IPS-11a (cell line): ENCODE results near the gene CNNM4.

Experiments used
- H3K4me3 ChIP-seq: one replicate; pipeline ENCODE4 v1.5.1; 2013; ENCODE audit warnings: low read depth, low read length, control low read depth

Gene CNNM4

DNA sequence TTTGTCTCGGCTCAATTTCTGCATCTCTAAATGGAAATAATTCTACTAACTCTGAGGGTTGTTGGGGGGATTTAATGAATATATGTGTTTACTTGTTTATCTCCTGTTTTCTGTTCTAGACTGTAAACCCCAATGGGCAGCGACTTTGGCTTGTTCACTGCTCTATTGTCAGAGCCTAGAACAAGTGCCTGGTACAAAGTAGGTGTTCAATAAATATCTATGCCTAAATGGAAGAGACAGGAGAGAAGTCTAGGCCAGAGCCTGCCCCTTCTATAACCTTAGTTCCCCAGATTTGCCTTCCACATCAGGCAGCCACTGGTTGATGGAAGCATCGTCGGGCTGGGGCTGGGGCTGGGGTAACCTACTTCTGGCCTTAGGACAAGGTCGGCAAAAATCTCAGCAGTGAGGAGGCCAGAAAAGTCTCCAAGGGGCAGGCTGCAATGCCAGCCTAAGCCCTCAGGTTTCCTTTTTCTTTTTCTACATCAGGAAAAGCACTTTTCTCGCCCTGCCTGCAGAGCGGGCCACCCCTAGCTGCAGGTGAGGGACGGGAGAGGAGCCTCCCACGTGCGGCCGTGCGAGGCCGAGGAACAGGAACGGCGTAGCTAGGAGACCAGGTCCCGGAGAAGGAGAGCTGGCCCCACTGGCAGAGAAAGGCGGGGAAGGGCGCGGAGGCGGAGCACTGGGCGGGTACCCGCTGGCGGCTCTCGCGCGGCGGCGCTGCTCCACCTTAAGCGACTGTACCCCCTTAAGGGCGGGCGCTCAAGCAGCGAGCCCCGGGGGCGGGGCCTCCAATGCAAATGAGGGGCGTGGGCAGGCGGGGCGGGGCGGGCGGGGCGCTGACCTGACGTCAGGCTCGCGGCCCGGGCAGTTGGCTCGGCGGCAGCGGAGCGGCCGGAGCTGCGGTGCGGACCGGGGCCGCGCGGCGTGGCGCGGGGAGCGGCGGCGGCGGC lies at the start of gene CNNM4:
Gene CNNM4 (plus strand): TSS at position 867 of the 950 bp plus-strand sequence. CDS start 98 bp downstream, outside the sequence.
- peak within 1 kb of the TSS; percentile 50 for H3K4me3 ChIP-seq

DNA sequence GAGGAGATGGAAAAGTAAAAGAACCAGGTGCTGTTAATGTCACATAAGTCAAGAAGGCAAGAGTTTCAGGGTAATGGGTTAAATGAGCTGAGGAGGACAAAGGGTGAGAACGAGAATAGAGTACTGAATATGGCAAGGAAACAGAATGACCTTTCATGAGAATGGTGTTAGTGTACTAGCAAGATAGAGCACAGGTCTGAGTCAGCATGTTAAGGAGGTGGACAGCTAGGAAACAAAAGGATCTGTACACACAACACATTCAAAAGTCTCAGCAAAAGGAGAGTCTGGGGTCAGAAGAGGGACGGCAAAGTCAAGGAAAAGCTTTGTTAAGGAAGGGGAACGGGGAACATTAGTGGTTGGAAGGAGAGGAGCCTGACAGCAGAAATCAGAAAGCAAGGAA lies 49.7 kb upstream of the CNNM4 start:
- H3K4me3 ChIP-seq: no peak overlapping the region

DNA sequence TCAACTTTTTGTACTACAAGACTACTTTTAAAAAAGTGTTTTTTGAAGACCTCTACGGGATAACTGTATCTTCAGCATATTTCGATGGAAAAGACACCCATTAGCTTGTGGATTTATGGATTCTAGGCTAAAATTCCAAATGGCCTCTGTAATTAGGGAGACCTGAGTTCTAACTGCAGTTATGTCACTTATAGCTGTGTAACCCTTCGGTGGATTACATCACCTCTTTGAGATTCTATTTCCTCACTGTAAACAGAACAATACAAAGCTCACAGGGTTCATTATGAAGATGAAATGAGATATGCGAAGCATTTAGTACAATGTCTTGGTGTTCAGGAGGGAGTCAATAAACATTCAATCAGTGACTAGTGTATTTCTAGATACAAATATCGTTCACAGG lies 45.0 kb upstream of the CNNM4 start:
- H3K4me3 ChIP-seq: no peak overlapping the region

DNA sequence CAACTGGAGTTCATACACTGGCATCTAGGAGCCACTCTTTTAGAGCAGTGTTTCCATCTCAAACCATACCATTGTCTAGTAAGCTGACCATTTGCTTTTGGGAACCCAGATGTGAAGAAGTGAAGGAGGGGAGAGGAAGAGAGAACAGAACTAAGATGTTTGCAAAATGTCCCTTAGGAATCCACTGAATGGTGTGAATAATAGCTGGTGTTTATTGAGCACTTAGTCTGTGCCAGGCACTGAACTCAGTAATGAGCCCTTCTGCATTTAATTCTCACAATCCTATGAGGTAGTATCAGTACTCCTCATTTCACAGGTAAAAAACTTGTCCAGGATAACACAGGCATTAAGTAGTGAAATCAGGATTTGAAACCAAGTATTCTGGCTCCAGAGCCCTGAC lies 44.3 kb upstream of the CNNM4 start:
- H3K4me3 ChIP-seq: no peak overlapping the region

DNA sequence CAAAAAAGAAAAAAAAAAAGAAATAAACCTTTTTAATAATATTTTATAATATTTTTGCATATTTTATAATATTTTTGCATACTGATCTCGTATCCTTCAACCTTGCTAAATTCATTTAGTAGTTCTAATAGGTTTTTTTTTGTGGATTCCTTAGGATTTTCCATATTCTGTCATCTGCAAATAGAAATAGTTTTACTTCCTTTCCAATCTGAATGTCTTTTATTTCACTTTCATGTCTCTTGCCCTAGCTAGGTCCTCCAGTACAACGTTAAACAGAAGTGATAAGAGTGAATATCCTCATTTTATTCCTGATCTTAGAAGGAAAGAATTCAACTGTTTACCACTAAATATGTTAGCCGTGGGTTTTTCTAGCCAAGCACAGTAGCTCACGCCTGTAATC lies 34.6 kb upstream of the CNNM4 start:
- H3K4me3 ChIP-seq: no peak overlapping the region

DNA sequence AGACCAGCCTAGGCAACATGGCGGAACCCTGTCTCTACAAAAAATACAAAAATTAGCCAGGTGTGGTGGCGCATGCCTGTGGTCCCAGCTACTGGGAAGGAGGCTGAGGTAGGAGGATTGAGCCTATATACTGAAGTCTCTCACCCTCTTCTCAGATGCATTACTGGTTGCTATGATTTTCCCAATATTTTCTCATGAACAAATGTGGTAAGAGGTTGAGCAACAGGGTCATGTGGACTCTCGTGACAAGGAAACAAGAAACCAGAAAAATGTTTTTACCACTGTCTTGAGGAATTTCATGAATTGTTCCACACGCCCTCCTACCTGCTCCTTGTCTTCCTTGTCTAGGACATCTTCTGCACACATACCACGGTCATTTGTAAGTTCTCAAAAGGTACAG lies 33.3 kb upstream of the CNNM4 start:
- no peak overlapping the region for H3K4me3 ChIP-seq

DNA sequence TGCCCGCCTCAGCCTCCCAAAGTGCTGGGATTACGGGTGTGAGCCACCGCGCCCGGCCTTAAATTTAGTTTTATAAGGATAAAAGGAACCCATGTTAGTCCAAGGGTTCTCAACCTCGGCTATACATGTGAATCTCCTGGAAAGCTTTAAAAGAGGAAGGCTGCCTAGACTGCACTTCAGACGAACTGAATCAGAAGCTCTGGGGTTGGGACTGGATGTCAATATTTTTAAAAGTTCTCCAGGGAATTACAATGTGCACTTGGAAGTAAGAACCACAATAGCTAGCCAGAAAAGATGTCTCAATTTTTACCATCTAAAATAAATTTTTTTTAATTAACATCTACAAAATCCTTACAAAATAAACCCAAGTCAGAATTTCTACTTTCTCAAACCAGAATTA lies 31.0 kb upstream of the CNNM4 start:
- H3K4me3 ChIP-seq: no peak overlapping the region

DNA sequence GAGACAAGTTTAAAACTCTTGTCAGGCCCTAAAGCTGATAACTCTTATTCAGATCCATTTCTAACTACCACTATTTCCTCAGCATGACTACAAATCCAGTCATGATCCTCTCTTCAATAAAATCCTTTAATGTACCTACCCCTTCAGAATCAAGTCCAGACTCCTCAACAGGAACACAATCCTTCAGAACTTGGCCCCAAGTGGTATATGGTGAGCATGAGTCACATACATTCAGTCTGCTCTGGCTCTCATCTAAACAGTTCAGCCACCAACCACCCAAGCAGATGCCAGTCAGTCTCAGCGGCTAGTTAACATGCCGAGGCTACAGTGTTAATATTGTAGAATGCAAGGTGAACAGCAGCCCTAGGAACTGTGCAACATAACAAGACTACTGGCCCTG lies 30.5 kb upstream of the CNNM4 start:
- H3K4me3 ChIP-seq: no peak overlapping the region

DNA sequence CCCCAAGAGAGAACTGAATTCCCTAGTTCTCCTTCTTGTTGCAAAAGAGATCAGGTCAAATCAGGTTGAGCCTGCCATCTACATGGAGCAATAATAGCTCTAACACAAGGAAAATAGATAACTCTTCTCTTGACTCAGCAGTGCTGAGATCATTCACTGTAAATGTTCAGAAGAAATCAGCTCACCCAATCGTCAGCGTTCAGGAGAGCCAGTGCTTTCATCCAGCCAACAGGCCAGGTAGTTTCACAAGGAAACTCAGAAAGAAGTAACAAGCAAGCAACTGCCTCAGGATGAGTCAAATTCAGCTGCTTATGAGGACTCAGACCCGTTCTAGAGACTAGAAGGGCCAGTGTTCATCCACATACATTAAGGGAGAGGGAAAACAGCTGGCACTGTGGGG lies 26.8 kb upstream of the CNNM4 start:
- no peak overlapping the region for H3K4me3 ChIP-seq

DNA sequence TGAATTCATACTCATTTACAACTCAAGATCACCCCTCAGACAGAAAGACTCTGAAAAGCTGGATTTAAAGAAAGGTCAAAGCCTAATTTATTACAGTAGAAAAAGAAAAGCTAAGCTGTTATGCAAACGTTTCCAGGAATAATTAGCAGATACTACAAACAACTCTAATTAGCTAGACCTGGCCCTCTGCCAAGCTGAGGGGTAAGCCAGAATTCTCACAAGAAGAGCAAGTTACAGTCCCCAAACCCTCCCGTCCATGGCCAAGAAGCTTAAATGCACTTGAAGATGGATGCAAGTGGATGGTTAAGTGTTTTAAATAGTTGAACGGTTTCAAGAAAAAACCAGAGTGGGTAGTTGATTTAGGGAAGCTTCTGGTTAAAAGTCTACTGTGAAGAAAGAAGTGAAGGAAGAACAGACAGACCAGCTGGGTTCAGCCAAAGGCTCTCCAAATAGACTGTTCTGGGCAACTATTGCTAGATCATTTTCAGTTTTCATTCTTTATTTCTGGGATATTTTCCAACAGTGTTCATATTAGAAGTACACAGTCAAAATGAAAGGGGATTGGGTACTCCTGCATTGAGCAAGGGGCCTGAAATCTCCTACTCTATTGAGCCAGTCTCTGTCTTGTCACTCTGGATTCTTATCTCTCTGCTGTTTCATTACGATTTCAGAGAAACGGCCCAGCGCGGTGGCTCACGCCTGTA lies 25.7 kb upstream of the CNNM4 start:
- no peak overlapping the region for H3K4me3 ChIP-seq

DNA sequence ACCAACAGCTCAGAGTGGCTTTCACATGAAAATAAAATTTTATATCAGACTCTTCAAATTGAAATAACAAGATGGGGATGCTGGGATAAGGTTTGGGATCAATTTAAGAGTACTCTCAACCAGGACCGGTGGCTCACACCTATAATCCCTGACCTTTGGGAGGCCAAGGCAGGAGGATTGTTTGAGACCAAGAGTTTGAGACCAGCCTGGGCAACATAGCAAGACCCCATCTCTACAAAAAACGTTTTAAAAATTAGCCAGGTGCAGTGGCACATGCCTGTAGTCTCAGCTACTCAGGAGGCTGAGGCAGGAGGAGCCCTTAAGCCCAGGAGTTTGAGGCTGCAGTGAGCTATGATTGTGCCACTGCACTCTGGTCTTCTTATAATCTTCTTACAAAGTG lies 23.5 kb upstream of the CNNM4 start:
- H3K4me3 ChIP-seq: no peak overlapping the region

DNA sequence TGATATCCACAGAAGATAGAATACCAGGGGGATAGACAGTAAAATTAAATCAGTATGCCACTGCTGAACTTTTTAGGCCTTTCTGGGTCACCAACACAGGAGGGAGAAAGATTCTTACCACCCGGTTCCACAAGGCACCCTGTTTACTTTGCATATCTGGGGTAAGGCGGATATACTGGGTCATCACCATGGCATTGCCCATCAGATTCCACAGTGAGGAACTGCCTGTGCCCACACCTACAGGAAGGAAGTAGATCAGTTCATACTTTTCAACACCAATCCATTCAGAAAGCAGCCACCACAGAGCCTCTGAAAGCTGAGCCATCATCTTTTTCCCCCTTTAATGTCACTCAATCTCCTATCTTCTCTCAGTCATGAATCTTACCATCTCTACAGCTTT lies 22.9 kb upstream of the CNNM4 start:
- H3K4me3 ChIP-seq: no peak overlapping the region

DNA sequence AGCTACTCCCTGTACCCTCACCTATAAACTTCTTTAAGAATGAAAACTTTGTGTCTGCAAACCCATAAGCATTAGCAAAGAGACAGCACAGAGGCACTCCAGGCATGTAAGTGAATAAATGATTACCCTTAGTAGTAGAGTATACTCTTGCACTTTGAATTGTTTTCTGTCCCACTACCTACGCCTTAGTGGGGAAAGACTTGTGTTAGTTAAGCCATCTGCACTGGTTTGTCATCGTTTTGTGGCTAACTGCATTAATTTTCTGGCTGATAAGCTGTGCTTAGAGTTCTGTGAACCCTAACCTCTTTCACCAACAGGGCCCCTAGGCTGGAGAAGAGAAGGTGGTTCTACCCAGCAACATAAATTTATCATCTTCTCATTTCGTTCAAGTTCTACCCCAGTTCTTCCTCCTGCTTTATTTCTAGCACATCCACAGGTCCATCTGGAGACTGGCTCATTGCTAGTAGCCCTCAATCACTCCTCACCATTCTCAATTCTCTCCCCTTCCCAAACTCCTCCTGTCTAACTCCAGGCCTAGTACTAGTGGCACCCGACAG lies 21.5 kb upstream of the CNNM4 start:
- H3K4me3 ChIP-seq: peak overlapping the region; percentile 87

DNA sequence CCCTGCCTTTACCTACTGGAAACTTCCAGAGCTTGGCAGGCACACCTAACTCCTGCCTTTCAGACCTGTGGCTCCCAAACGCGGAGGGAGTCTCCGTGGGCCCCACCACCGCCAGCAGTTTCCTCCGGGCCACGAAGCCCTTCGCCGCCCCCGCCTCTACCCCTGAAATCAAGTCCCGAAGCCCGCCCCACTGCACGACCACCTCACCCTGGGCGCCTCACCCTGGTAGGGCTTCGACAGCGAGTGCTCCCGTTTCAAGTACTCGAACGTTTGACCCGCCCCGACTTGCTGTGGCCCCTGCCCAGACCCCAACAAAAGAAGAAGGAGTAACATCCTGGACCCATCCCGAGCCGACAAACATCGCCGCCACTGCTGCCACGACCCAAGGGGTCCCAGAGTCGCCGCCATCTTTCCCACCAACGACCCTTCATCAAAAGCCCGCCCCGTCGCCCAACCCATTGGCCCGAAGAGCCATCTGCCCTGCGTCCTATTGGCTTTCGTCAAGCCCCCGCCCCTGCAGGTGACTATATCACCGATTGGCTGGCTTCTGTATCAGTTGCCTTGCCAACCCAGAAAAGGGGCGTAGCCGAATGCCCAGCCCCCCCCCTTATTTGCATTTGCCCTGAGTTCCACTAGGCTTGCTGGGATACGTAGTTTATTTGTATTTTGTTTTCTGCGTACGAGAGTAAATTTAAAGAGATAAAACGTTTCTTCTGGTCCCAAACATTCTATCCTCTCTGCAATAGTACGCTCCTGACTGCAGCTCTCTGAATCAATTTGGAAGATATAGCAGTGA lies 20.9 kb upstream of the CNNM4 start, which contains the start of gene LMAN2L:
Gene LMAN2L (minus strand): TSS at position 432 of the 796 bp plus-strand sequence. CDS start 24 bp downstream, at position 408.
- peak within 1 kb of the TSS; percentile 87 for H3K4me3 ChIP-seq

DNA sequence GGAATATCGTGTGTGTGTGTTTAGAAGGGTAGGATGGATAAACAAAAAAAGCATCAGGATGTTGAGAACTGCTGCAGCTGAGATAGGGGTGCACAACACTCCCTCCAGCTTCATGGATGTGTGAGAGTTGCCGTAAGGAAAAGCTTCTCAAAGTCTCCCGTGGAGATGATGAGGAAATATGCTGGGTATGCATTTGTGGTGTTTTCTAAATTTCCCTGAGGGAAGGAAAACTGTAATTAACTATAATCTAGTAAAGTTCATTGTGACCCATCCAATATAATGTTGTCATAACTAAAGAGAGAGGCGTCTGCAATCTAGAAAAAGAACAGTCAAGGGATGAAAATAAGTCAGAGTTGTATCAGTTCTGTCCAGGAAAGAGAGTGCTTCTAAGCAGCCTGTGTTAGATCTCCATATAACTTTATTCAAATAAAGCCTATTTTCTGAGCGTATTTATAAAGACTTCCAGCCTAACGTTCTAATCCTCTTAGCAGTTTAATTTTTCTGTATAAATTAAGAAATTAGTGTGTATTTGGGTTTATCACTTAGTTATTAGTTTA lies 13.6 kb upstream of the CNNM4 start:
- no peak overlapping the region for H3K4me3 ChIP-seq

DNA sequence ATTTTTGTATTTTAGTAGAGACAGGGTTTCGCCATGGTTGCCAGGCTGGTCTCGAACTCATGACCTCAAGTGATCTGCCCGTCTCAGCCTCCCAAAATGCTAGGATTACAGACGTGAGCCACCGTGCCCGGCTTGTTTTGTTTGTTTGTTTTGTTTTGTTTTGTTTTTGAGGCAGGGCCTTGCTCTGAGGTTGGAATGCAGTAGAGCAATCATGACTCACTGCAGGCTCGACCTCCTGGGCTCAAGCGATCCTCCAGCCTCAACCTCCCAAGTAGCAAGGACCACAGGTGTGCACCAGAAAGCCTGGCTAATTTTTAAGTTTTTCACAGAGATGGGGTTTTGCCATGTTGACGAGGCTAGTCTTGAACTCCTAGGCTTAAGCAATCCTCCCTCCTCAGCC lies 8.9 kb upstream of the CNNM4 start:
- H3K4me3 ChIP-seq: no peak overlapping the region

DNA sequence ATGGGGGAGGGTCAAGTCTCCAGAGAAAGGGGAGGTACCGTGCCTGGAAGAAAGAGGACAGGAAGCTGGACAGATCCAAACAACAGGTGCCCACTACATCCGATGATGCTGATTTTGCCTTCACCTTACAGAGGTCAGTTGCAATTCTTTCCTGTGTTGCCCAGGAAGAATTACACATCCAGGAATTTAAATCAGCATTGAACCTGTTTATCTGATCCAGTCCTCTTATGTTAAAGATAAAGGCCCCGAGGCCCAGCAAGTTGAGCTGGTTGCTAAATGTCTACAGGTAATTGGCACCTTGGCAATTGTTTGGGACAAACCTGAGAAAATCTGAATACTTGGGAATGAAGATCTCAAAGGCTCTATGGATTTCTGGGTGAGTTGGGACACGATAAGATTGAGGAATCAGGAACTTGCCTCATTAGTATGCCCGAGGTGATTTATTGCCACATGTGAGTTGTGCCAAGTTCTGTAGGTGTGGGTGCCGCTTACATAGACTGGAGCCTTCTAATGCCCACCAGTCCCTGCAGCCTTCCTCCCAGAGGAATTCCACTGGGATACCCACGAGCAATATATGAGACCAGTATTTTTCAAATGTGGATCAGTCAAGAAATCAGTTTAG lies 6.9 kb upstream of the CNNM4 start:
- H3K4me3 ChIP-seq: no peak overlapping the region

DNA sequence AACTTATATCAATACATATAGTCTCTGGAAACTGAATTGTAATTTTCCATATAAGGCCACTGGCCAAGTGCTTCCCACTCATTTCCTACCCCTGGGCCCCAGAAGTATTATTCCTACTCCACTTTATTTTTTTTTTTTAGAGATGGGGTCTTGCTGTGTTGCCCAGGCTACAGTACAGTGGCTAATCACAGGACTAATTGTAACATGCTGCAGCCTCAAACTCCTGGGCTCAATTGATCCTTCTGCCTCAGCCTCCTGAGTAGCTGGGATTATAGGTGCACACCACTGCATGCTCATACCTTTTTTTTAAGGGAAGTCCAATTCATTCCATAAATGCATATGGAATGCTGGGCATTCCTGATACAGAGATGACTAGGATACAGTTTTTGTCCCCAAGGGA lies 6.4 kb upstream of the CNNM4 start:
- H3K4me3 ChIP-seq: no peak overlapping the region

DNA sequence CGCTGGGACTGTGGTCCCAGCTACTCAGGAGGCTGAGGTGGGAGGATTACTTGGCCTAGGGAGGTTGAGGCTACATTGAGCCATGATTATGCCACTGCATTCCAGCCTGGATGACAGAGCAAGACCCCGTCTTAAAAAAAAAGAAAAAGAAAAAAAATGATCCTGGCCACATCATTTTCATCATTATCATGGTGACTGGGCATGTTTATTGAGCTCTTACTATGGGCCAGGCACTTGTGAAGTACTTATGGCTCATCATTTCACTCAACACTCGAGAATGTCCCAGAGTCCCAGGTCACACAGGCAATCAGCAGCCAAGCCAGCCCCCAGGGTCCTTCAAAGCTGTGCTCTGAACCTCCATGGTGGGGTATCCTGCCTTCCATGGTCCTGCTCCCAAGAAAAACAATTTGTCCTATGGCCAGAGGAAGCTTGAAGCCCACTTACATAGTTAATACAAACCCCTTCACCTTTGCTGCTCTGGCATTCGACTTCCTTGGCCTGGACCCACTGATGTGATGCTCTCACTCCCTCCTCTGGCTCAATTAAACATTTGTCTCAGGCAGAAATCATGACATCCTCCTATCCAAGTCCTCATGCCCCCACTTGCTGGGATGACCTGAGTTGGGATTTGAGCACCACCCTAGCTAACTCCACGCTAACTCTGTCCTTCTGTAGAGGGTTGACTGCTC lies 3.8 kb upstream of the CNNM4 start:
- H3K4me3 ChIP-seq: no peak overlapping the region

DNA sequence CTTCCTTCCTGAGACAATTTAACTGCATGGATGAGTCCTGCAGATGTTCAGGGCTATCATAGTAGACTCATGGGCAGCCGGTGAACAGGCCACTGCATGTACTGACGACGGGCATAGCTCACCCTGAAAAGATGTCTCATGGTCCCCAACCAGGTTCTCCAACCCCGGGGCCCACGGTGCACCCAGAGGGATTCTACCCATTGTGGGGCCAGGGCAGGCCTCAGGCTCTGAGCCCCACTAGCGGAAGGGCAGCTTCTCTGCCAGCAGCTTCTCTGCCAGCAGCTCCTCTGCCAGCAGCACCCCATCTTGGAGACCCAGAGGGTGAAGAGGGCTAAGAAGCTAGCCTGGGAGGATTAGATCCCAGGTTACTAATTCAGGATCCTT lies 3.2 kb upstream of the CNNM4 start:
- H3K4me3 ChIP-seq: no peak overlapping the region
